ENCODE results near the gene BCAR3.

DNA sequence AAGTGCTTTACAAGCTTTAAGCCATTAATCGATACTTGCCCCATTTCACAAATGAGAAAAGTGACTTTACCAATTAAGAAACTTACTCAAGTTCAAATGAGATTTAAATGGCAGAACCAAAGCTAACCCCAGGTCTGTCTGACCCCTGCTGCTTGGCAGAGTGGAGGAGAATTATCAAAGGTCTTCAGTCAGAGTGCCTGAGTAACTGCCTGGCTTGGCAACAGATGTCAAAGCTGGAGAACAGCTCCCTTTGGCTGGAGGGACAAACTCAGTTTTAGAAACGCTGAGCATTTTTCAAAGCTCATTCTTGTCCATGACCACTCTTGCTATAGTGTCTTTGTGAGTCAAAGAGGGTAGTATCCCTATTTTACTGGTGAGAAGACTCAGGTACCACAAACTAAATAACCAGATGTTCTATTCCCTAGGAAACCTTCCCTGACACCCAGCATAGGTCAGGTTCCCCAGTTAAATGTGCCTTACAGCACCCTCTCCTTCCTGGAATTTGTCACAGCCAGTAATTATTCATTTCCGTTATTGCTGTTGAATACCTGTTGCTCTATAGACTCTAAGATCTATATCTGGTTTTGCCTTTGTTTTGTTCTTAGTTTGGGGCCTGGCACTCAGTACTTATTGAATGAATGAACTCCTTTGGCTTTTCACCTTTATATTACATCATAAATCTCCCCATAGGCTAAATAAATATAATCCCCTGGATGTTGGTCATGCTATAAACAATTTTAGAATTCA, 5.0 kb upstream of the BCAR3 start:
- TF ChIP-seq, protein P1, sequence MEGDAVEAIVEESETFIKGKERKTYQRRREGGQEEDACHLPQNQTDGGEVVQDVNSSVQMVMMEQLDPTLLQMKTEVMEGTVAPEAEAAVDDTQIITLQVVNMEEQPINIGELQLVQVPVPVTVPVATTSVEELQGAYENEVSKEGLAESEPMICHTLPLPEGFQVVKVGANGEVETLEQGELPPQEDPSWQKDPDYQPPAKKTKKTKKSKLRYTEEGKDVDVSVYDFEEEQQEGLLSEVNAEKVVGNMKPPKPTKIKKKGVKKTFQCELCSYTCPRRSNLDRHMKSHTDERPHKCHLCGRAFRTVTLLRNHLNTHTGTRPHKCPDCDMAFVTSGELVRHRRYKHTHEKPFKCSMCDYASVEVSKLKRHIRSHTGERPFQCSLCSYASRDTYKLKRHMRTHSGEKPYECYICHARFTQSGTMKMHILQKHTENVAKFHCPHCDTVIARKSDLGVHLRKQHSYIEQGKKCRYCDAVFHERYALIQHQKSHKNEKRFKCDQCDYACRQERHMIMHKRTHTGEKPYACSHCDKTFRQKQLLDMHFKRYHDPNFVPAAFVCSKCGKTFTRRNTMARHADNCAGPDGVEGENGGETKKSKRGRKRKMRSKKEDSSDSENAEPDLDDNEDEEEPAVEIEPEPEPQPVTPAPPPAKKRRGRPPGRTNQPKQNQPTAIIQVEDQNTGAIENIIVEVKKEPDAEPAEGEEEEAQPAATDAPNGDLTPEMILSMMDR (IDR thresholded peaks at IDR 0.05): no peak
- no peak for TF ChIP-seq EZH2 (IDR thresholded peaks at IDR 0.05)
- TF ChIP-seq EZH2phosphoT487 (IDR thresholded peaks at IDR 0.05): no peak
